Smooth muscle cell of the brain vasculature (primary cell): ENCODE results near the gene ANXA6.

Experiments
- DNase-seq: peaks from one replicate; pipeline ENCODE4 v3.0.0-alpha.2; 2012; ENCODE audit warnings: low read depth, low spot score

Gene ANXA6

DNA sequence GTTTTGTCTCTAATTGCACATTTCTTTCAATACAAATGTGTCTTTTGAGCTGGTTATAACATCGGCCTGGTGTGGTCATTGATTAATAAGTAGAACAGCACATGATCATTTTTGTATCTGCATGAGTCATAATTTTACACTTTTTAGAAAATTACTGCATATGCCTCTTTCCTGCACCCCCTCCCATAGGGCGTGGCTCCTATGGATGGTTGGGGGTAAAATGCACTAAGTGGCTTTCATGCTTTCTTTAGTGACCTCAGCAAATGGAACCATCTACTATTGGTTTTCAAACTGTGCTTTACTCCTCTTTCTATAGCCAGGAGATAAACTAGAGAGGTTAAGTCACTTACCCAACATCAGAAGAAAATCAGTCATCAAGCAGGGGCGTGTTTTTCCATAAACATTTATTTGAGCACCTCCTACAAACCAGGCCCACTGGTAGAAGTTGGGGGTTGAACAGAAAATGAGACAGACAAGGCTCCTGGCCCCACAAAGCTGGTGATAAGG lies 3.8 kb downstream of the ANXA6 start:
- no peak for DNase-seq

DNA sequence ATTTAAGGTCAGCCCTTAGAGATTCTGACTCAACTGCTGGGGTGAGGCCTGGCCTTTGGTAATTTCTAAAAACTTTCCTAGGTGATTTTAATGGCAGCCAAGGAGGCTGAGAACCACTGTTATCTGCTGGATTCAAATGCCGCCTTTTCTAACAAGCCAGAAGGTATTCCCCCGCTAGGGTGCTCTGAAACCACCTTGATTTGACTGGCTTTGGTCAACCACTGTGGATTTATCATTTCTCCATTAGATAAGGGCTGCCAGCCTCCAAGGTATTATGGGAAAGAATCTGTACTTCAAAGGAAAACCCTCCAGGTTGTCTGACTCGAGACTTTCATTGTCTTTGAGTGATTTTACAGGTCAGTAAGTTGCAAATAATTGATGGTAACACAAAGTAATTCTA lies 4.3 kb downstream of the ANXA6 start:
- no peak for DNase-seq

DNA sequence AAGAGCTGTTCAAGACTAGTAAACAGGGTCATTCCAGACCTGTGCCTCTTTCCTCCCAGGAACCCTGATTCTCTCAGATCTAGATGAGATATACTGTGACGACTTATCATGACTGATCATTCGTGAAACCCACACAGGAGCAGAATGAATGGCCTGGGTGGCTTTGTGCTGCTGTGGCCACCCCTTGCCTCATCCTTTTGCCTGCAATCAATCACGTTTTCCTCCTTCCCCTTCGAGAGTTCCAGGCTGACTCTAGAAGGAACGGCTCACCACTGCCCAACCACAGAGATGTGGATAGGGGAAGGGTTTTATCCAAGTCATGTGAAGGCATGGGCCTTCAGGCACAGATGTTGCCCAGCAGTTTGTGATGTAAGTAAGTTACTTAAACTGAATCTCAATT lies 5.8 kb downstream of the ANXA6 start:
- no peak for DNase-seq

DNA sequence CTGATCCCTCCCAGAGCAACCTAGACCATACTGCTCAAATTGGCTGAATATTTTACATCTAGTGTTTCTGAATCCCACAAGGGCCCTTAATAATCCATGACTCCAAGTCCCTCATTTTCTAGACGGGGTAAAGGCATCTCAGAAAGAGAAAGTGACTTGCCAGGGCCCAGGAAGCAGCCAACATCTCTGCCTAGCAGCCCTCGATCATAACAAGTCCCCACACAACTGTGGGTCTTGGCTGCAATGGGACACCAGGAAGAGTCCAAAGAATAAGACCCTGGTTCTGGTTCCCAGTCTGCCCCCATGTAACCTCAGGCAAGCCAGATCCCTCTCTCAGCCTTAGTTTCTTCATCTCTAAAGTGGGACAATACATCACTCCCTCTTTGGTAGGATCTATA lies 6.3 kb downstream of the ANXA6 start:
- DNase-seq, result no peak

DNA sequence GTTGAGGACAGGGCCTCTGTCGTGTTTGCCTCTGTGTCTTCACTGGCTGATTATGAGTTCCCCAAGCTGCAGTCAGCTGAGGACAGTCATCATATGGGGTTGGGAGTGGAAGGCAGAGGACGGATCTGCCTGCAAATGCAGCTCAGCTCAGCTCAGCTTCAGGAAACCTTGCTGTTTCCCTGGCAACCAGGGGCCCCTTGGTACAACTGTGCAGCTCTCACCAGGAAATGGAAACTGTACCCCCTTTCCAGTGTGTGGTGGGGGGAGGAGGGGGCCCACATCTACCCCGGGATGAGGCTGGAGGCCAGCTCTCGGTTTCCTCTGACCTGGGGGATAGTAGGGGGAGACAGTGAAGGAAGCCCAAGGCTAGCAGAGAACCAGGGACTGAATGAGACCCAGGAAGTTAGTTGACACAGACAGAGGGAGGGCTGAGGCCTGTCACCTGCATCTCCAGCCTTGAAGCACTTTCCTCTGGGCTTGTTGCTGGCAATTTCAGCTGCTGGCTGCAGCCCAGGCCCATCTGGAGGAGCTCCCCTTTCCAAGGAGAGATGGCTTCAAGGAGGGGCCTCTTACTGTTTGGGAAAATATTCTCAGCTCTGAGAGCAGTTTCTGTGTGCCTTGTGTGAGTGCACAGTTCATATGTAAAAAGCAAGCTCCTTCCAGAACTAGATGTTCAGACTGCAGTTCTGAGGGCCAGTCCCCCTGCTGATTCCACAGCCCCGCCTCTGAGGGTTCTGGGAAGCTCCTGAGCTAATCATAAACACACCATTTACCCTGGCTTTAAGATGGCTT lies 6.9 kb downstream of the ANXA6 start:
- DNase-seq, result peak; percentile 78

DNA sequence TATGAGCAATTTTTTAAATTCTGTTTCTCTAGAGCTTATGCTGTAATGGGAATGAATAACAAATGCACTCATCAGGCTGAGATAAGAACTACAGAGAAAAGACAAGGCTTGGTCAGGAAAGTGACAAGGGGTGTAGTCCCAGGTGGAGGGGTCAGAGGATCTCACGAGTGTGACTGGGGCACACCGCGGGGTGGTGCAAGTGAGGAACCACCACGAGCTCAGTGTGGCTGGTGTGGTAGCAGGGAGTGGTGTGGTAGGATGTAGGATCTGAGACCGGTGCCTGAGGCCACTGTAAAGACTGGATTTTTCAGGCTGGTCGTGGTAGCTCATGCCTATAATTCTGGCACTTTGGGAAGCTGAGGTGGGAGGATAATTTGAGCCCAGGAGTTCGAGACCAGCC lies 9.0 kb downstream of the ANXA6 start:
- DNase-seq, result no peak

DNA sequence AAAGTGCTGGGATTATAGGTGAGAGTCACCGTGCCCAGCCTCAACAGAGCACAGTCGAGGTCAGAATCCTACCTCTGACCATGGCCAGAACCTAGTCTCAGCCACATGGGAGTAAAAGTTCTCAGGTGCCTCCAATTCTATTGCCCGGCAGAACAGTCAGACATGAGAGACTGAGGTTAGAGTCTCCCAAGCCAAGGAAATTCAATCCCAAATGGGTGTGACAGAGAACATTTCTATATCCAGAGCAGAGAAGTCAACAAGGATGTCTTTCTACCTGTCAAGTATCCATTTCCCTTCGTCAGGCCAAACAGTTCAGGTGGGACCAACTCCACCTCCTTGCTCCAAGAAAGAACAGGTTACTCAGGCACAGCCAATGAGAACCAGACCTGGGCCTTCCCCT lies 10.5 kb downstream of the ANXA6 start:
- no peak for DNase-seq

DNA sequence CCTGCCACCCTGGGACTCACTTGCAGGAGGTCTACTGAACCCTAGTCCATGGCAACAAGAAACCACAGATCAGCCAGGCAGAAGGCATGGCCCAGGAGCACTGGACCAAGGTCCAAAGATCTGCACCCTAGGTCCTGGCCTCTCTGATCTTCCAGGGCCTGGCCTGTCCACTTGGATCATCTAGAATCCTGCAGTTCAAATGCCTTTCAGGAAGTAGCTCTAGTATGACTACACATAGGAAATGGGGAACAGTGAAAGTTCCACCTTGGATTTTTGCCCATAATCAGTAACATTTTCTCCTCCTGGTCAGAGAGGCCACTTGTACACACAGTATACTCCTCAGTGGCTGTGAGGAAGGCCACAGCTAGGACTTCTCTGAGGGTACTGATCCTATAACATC lies 11.5 kb downstream of the ANXA6 start:
- DNase-seq, result no peak

DNA sequence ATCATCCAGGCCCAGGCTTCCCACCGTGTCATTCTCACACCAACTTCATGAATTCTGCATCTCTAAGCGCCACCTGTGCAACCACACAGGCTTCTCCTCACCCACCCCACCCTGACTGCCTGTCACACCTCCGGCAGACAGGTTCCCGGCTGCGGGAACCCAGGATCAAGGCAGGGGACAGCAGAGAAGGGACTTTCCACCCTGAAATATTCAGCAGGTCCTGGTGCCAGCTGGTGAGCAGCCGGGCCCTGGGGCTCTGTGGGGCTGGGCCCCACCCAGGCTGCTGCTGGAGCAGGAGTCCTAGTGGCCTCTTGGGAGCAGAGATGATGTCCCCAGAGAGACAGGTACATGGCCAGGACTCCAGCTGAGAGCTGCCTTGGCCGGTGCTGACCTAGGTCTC lies 12.7 kb downstream of the ANXA6 start:
- no peak for DNase-seq

DNA sequence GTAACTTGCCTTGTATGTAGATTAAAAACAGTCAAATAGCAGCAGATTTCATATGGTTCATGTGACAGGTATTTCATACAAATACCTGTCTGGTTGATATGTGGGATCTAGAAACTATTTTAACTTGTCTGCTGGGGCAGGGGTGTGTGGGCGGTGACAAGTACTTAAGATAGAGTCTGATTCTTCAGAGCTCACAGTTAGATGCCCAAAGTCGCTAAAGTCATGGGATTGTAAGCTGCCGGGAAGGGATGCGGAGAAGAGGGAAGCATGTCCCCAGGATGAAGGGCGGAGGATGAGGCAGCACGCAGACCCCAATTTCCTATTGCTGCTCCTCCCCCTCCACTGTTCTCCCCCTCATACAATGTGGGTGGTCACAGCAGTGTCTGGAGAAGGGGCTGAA lies 13.3 kb downstream of the ANXA6 start:
- no peak for DNase-seq

DNA sequence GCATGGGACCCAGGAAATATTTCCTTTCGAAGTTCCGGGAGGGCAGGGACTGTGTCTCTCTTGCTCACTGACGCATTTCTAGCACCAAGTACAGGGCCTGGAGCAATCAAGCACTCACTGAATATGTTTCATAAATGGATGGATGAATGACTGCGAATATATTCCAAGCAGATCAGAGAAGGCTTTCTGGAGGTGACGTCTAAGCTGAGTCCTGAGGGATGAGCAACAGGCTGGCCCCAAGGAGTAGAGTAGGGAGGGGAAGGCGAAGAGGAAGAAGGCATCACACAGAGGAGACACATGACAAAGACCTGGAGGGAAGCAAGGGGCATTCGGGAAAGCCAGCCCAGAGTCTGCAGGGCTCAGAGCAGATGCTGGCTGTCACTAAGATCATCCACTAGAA lies 13.9 kb downstream of the ANXA6 start:
- DNase-seq, result no peak

DNA sequence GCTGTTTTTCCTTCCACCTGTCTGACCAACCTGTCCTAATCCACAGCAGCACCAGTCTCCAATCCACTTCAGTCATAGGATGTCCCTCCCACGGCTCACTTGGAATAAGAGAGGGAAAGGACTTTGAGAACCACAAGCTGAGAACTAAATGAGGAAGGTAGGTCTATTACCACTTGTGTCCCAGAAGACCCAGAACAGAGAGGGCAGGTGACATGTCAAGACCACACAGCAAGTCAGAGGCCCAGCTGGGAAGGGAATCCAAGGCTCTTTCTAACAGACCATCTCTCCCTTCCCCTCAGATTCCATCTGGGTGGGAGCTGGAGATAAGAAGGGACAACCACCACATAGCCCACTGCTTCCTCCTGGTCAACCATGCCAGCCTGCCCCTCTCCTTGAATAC lies 14.6 kb downstream of the ANXA6 start:
- no peak for DNase-seq

DNA sequence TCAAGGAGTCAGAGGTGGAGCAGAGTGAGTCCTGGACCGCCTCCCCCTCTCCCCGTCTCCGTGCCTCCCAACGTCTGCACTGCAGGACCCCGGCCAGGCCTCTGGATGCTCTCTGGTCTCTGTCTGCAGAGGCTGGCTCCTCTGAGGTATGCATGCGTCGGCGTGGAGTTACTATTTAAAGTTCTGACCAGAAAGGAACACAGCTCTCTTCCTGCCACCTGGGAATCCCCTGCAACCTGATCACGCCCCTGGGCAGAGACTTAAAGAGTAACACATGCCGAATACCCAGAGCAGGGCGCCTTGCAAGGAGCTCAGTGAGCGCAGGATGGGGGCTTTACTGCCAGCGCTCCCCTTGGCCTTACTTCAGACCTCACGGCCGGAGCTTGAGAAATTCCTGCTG lies 16.0 kb downstream of the ANXA6 start:
- DNase-seq, result no peak

DNA sequence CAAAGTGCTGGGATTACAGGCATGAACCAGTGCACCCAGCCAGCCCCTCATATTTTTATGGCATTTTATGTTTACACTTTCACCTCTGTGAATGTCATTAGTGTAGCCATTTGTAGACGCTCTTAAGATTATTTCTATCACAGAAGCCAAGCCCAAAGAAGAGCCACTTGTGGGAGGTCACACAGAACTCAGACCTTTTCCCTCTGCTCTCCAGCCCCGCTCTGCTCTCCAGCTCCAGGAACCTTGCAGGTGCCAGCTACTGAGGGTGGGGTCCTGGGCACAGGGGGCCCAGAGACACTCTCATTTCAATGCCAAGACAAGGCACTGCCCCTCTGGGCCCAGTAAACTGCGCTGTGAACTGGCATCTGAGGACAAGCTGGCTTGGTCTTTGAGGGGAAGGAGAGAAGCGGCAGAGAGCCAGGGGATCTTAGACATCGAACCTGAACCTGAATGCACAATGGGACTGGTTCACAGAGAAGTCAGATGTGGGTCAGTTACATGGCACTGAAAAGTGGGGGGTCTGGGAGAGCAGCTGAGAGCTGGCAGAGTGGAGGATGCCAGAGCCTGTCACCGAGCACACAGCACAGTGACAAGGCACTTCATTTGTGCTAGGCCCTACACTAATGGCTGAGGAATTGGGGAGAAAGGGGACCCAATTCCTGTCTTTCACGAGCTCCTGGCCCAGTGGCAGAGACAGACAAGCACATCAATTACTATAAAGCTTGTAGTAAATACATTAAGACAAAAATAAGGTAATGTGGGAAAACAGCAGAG lies 16.7 kb downstream of the ANXA6 start:
- no peak for DNase-seq

DNA sequence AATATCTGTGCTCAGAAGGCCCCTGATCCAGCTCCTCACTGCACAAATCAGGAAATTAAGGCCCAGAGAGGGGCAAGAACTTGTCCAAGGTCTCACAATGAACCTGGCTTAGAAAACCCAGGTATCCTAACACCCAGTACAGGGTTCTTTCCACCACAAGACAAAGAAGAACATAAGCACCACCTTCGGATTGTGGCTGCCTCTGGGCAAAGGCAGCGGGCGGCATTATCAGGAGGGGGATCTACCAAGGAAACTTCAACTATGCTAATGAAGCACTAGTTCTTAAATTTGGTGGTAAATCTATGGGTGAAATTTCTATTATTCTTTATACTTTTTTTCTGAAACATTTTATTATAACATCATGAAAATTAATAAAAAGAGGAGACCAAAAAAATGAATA lies 17.9 kb downstream of the ANXA6 start:
- no peak for DNase-seq

DNA sequence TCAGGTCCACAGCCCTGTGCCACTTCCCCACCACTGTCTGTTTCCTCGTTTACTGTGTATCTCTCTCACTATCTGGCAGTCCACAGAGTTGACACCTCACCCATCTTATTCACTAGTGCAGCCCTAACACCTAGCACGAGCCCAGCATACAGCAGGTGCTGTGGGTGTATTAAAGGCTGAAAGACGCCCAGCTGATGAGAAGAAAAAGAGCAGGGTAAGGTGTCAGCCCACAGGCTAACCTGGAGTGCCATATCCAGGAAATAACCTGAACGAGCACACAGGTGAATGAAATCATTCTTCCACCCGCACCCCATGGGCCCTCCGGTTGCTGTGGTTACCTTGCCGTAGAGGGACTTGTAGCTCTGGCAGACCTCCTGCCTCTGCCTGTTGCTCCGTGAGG lies 18.6 kb downstream of the ANXA6 start:
- DNase-seq, result no peak

DNA sequence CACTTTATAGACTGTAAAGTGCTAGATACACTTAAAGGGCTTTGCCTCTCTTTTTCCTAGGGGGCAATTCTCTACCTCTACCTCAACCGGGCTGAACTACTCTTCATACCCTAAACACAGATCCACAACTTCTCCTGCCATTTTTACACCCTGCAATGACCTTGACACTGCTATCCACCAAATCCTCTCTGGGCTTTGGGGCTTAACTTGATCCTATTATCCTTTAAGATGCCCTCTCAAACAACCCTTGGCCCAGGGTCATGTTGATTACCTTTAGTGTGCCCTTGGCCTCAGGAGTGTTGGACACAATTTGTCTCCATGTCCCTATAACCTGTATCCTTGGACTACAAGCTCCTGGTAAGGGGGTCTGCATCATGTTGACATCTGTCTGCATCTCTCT lies 19.5 kb downstream of the ANXA6 start:
- no peak for DNase-seq

DNA sequence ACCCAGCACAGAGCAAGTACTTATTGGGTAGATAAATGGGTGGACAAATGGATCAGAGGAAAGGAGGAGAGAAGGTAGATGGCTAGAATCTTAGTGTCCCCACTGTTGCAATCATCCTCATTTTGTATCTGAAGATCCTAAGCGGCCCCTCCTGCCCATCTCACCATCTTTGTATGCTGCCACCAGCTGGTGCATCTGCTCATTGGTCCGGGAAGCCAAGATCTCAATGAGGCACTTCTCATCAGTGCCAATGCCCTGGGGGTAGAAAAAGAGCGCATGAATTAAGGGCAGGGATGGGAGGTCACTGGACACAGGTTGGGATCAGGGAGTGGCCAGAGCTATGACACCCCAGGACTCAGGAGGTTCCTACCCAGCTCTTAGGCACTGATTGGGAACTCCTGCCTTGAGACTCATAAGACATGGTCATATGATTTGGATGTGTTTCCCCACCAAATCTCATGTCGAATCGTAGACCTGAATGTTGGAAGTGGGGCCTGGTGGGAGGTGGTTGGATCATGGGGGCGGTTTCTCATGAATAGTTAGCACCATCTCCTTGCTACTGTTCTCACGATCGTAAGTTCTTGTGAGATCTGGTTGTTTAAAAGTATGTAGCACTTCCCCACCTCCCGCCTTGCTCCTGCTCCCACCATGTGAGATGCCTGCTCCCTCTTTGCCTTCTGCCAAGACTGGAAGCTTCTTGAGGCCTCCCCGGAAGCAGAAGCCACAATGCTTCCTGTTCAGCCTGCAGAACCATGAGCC lies 20.3 kb downstream of the ANXA6 start:
- DNase-seq, result no peak

DNA sequence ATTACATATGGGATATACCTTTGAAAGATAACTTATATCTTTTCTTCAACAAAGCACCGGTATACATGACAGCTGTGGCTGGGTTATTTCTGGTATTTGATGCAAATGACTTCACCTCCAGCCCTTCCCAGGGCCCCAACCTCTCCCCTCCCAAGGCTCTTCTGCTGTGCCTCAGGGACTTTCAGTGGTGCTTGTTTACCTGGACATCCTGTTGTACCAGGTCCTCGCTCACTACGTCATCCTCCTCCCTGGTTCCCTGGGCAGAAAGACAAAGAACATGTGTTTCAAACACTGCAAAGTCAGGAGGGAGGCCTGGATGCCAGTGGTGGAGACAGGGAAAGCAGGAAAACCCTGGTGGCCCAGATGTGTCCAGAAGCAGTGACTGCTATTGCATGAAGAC lies 23.4 kb downstream of the ANXA6 start:
- no peak for DNase-seq

DNA sequence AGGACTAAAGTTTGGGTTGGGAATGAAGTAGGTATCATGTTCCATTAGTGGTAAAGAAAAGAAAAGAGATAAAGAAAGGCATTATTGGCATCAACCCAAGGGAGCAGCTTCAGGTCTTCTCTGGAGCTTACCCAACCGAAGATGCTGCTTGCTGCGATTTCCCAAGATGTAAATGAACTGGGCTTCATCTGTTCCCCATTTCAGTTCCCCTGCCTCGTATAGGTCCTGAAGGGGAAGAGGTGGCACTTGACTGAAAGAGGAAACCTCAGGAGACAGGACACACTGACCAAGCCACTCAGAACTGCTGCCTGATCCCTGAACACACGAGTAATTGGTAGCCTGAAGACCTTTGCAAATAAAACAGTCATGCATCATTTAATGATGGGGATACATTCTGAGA lies 24.6 kb downstream of the ANXA6 start:
- DNase-seq, result no peak

DNA sequence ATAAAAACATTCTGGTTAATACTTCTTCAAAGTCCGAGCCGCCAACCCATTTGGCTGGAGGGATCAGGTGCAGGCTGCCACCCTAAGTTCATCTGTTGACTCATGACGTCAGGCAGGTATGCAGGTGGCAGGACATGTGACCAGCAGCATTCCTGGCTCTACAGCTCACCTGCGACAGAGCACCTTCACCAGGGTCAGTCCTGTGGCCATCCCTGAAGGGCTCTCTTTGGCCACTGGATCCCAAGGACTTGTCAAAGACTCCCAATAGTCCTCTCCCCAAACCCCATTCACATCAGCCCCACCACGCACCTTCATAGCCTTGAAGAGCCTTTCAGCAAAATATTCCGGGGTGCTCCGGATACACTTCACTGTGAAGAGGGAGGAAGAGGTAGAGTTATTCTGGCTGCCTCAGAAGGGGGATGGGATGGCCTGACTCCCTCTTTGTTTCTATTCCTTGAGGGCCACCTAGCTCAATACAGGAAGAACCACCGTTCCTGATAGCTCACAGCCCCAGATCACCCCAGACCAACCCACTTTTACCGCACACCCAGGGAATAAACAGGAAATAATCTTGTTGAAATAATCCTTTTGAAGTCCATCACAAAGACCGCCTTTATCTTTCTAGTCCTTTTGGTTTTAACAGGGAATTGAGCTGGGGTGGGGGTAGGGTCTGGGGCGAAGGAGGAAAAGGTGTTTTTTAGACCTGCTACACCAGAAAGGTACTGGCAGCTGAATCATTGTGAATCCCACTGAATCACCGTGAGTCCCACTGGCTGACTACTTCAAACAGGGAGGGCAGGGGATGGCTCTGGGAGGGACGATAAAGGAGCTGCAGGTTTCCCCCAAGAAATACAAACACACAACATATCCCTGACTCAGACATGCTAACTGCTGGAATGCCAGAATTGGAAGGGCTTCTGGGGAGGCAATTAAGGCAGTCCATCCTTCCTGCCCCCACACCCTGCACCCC lies 26.4 kb downstream of the ANXA6 start:
- DNase-seq, result no peak
